ENCODE results near the gene UBTF.

DNA sequence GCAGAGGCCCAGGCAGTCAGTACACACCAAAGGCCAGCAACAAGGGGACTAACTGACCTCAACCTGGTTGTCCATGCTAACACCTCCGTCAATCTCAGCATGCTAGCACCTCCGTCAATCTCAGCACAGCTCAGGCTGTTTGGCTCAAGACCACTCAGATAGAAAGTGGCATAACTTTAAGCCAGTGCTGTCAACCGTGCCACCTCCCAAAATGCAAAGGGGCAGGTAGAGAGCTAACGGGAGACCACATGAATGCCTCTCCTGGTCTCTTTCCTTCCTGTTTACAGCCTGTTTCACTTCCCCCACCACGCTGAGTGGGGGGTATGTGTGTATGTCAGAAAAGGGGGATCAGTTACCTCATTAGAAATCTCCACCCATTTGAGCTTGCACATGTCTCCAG lies 3.3 kb downstream of the UBTF start:
- TF ChIP-seq, protein P1, sequence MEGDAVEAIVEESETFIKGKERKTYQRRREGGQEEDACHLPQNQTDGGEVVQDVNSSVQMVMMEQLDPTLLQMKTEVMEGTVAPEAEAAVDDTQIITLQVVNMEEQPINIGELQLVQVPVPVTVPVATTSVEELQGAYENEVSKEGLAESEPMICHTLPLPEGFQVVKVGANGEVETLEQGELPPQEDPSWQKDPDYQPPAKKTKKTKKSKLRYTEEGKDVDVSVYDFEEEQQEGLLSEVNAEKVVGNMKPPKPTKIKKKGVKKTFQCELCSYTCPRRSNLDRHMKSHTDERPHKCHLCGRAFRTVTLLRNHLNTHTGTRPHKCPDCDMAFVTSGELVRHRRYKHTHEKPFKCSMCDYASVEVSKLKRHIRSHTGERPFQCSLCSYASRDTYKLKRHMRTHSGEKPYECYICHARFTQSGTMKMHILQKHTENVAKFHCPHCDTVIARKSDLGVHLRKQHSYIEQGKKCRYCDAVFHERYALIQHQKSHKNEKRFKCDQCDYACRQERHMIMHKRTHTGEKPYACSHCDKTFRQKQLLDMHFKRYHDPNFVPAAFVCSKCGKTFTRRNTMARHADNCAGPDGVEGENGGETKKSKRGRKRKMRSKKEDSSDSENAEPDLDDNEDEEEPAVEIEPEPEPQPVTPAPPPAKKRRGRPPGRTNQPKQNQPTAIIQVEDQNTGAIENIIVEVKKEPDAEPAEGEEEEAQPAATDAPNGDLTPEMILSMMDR (IDR thresholded peaks at IDR 0.05): no peak
- no peak for TF ChIP-seq POLR2A (IDR thresholded peaks at IDR 0.05)
